ENCODE results near the gene CLCN5.

DNA sequence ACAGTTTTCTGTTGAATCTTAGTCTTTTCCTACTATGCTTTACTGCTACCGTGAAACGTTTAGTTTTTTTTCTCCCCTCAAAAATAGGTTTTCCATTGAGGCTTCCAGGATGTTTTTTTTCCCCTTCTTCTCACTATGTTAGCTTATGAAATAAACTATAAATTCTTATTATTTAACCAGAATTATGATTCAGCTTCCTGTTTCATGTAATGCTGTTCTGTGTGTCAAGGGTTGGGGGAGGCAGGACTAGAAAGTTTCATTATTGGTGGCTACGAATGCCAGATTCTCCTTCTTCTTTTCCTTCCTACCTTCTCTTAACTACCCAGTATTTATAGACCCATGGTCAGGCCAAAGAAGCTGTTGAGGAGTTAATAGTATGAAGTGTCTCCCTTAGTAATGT lies 11.8 kb downstream of the CLCN5 start:
- TF ChIP-seq, protein P1, sequence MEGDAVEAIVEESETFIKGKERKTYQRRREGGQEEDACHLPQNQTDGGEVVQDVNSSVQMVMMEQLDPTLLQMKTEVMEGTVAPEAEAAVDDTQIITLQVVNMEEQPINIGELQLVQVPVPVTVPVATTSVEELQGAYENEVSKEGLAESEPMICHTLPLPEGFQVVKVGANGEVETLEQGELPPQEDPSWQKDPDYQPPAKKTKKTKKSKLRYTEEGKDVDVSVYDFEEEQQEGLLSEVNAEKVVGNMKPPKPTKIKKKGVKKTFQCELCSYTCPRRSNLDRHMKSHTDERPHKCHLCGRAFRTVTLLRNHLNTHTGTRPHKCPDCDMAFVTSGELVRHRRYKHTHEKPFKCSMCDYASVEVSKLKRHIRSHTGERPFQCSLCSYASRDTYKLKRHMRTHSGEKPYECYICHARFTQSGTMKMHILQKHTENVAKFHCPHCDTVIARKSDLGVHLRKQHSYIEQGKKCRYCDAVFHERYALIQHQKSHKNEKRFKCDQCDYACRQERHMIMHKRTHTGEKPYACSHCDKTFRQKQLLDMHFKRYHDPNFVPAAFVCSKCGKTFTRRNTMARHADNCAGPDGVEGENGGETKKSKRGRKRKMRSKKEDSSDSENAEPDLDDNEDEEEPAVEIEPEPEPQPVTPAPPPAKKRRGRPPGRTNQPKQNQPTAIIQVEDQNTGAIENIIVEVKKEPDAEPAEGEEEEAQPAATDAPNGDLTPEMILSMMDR (IDR thresholded peaks at IDR 0.05): no peak
- no peak for TF ChIP-seq POLR2A (IDR thresholded peaks at IDR 0.05)

Measured in prostate gland (tissue), 2 donors.